Left ventricle myocardium superior (tissue), 1 donor: ENCODE results near the gene CADPS2. TPM values are rescaled to one million over a fixed set of nuclear protein-coding genes. Genes with fewer than 3 reads are reported as not detected.
"Not testable (repeated sequence)": the region's sequence is repeated elsewhere in the genome, so short reads cannot be mapped to it uniquely, and the experiment has no call there.

Source experiments
- ATAC-seq: fragments of 200-7000 bp; cut with Tn5 transposase; one replicate; pipeline ENCODE4 v1.9.1; 2020; ENCODE audit warnings: mild to moderate bottlenecking, moderate library complexity
- DNase-seq: peaks from one replicate; pipeline ENCODE4 v3.0.0-alpha.2; 2020
- intact Hi-C: fragments of 100-400 bp; cut with micrococcal nuclease; formaldehyde crosslinking; loops from one replicate; pipeline ENCODE4 v1.11.0; 2022
- total RNA-seq: library from RNA; stranded (reverse); fragmentation: NEBNext Ultra II Directional; extraction: Animal tissue kit (Norgen Biotek cat#: 25700); gene quantifications from one replicate; pipeline ENCODE4 v1.2.1, GENCODE V29; 2021
- donor health status: DM: no; HTN: yes; CAD: no; lungs with severe emphysema.

CADPS2 gene
- total RNA-seq, 1 donor from 2014 or later, result 29.1 TPM

DNA sequence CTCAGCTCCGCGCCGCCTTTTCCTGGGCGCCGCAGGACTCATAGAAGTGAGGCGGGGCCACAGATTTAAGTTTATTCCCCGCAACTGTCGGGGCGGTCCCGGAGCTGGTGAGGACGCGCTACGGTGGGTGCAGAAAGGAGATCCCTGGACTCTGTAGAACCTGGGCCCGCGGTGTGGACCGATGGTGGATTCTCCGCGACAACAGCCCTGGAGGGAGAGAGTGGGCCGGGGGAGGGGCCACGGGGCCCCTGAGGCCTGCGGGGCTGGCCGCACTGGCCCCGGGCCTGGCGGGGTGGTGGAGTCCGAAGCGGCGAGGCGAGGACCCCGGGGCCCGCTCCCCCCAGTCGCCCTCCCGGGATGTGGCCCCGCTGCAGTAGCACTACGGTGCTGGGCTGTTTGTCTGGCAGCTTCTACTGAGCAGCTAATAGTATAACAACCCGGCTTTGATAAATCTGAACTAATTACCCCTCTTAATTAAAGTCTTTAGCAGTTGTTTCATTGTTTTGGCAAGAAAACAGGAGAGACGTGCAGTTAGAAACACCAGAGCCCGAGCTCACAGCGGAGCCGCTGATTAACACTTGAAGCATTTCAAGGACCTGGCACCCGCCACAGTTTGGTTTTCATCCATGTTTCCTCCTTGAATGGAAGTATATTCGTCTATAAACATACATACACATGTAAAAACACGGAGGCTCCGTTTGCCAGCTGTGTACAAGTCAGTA is 585.9 kb downstream of the CADPS2 start:
- no peak for ATAC-seq
- no peak for DNase-seq
- intact Hi-C loops, result no loop called here

DNA sequence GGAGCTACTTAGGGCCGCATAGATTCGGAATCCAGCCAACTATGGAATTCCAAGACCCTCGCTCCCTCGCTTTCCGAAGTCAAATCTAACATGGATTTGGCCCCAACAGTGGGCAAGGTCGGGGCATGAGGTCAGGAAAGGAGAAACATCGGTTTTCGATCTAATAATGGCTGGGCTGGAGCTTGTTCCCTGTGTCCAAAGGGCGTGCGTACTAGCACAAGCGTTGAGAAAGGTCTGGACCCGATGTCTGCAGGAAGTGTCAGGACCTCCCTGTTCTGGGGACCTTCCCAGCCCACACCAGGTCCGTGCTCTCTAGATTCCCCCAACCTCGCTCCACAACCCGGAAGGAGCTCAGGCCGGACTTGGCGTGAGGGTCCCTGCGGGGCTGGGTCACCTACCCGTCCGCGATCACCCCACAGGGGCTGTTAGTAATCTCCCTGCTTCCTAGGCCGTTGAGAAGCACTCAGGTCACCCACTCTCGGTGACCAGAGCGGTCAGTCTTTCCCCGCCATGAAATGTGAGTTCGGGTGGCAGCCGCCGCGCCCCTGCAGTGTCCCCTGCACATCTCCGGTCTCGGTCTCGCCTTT is 586.5 kb downstream of the CADPS2 start:
- DNase-seq, result no peak
- no peak for ATAC-seq
- intact Hi-C loops, result no loop called here

DNA sequence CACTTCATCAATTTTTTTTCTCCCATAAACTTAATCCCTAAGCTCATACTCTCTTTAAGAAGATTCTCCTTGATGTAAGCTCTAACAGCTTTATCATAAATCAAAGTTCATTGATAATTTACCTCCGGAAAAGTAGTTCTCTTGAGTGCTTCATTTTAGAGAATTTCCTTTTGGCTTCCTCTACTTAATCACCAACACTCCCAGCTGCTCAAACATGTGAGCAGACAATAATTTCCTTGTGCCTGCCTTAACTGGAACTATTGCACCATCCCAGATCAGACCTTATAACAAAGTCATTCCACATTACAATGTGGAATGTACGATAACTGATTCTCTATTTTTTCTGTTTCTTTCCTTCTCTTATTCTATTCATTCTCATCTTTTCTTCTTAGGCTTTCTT is 587.6 kb downstream of the CADPS2 start:
- intact Hi-C loops, result no loop called here
- ATAC-seq, result no peak
- no peak for DNase-seq

DNA sequence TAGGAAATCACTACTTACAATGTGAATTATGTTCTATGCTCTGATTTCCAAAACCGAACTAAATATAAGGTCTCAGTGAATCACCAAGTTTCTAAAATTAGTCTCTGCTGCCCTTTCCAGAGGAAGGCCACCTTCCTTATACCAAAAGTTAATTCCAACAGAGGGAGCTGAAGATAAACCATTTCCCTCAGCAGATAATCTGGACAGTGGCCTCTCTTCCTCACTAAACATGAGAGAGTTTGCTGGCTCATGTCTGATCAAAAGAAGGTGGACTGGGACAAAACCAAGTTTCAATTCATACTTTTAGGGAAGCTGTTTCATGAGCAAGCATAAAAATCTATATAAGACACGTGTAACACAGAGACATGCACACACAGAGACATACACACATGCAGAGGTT is 588.1 kb downstream of the CADPS2 start:
- DNase-seq (no peak), ATAC-seq (no peak)
- intact Hi-C loops, result no loop called here

DNA sequence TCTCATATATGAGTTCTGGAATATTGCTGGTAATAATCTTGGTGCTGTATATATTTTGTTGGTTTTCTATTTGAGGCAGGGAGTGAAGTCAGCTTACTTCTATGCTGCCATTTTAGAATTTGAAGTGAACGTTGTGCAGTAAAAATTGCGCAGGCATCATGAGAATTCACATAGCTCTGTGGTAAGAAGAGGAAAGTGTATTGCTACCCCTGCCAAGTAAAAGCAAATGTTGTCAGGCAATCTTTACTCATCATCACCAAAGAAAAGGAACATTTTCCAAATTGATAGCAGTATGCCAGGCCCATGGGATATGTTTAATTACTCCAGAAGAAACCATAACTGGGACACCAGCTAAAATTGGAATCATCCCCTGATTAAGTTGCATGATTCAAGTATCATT is 595.1 kb downstream of the CADPS2 start:
- DNase-seq (no peak), ATAC-seq (no peak)
- intact Hi-C loops, result no loop called here

DNA sequence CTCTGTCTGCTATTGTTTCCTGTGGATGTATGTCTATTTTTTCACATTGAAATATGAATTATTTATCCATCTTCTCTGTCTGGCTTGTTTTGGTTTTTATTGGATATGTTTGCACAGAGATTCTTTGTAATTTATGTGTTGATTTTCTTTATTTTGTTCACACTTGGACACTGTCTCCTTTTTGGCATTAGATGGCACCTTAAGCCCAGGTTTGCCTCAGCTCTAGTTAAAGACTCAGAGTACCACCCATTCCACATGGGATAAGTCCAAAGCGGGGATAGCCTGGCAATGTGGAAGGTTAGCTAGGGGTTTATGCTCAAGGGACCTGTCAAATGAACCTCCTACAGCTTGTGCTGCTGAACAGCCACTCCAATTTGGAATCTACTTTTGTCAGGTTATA is 595.8 kb downstream of the CADPS2 start:
- ATAC-seq (no peak), DNase-seq (no peak)
- intact Hi-C loops, result no loop called here

DNA sequence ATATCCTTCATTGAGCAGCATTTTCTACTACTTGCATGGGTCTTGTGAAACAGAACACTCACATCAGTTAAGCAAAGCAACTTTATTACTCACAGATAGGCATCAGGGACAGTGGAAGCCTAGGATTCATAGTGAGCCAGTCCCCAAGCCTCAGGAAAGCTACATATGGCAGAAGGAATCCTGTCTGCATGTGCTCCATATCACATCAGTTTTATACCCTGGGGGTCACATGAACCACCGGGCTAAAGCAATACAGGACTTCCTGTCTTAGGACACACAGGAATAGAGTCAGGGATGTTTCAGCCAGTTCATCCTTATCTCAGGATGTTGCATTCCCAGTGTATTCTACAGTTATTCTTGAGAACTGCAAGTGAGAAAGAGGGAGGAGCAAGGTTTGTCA is 596.8 kb downstream of the CADPS2 start:
- no peak for ATAC-seq

DNA sequence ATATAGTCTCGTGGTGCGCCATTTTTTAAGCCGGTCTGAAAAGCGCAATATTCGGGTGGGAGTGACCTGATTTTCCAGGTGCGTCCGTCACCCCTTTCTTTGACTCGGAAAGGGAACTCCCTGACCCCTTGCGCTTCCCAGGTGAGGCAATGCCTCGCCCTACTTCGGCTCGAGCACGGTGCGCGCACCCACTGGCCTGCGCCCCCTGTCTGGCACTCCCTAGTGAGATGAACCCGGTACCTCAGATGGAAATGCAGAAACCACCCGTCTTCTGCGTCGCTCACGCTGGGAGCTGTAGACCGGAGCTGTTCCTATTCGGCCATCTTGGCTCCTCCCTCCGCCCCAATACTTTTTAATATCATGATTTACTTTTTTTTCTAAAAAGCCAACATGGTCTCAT is 601.7 kb downstream of the CADPS2 start:
- DNase-seq, ATAC-seq, intact Hi-C loops: not testable (repeated sequence)

More for the DNA sequence above, 596.8 kb downstream of the CADPS2 start:
- DNase-seq, result no peak
- intact Hi-C loops, result no loop called here

DNA sequence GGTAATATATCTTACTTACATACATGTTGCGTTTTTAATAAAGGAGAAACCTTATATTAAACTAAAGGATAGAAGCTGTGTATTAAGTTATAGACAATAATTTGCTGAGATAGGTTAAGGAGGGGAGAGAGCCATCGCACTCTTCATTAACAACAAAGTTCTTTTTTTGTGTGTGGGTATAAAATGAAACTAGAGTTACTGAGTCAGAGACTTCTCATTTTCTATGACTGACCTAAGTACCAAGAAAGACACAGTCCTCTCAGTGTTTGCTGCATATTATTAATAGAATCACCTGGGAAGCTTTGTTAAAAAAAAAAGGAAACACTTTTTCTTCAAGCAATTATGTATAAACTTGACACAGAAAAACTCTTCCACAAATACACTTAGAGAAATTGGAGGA is 613.1 kb downstream of the CADPS2 start:
- ATAC-seq, result no peak
- intact Hi-C loops, result no loop called here
- no peak for DNase-seq

DNA sequence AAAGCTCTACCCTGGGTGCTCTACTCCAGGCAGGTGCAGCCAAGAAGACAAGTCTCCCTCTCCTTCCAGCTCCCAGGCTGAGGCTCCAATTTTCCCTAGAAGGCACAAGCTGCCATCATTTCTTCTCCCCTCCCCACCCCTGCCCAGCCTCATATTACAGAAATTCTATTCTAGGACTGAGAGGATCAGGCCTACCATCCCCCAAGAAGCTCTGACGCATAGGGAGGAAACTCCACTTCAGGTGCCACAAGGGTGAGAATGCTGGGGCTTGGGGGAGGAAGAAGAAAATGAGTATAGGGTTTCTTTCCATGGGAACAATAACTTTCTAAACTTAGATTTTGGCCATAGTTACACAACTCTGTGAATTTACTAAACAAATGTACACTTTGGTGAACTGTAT is 617.0 kb downstream of the CADPS2 start:
- DNase-seq (no peak), ATAC-seq (no peak)
- intact Hi-C loops, result no loop called here

Other genes with a start within 250 kb of the CADPS2 start
- 0.47 TPM for gene RNF133, start 187.3 kb downstream of the CADPS2 start, total RNA-seq
- 0.22 TPM for gene RNF148, start 183.5 kb downstream of the CADPS2 start, total RNA-seq
- gene TAS2R16, start 109.2 kb upstream of the CADPS2 start, total RNA-seq, result not detected